ENCODE results near the gene HGFAC. TPM values are rescaled to one million over a fixed set of nuclear protein-coding genes. Genes with fewer than 3 reads are reported as not detected.

Gene HGFAC
- total RNA-seq, 1 donor from 2014 or later, result not detected

DNA sequence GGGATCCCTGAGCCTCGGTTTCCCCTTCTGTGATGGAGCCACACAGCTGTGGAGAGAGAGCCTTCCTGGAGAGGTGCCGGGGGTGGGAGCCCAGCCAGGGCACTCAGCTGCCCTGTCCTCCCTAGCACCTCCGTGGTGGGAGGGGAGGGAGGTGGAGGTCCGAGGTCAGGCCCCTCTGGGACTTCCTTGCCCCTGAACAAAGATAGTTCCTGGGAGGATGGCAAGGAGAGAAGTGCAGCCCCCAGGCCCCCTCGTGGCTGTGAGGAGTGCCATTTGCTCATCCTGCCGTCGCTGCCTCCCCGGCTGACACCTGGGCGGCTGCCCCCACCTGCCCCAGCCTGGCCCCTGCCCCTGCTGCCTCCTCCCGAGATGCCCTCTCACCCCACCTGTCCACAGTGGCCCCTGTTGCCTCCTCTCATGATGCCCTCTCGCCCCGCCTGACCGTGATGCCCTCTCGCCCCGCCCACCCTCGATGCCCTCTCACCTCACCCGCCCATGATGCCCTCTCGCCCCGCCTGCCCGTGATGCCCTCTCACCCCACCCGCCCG, 34.0 kb downstream of the HGFAC start:
- Histone ChIP-seq H2AFZ (replicated peaks) (no peak overlapping the region), H3K4me3 (no peak overlapping the region), H3K4me2 (no peak overlapping the region), H3F3A (ENCODE audit: low read depth) (peaks cover 7% of the 10 kb centered on the region), H3K27me3 (peaks cover 45% of the 10 kb centered on the region), H3K36me3 (no peaks in the 10 kb centered on the region), H3K9me3 (ENCODE audit: low read depth) (no peaks in the 10 kb centered on the region), H3K9ac (no peak overlapping the region), H4K20me1 (ENCODE audit: low read depth) (no peaks in the 10 kb centered on the region), H3K27ac (no peak overlapping the region), H3K4me1 (peaks cover 18% of the 10 kb centered on the region), H3K79me2 (ENCODE audit: low read depth) (no peaks in the 10 kb centered on the region)
- no peak for TF ChIP-seq EZH2 (IDR thresholded peaks at IDR 0.05)
- Mint-ChIP-seq H3K4me3 (no peak overlapping the region), H3K9me3 (no peaks in the 10 kb centered on the region), H3K27ac (no peak overlapping the region), H3K4me1 (peaks cover 17% of the 10 kb centered on the region), H3K27me3 (ENCODE audit: insufficient read depth, low read depth) (peaks cover 7% of the 10 kb centered on the region), H3K36me3 (no peaks in the 10 kb centered on the region)
- DNase-seq (ENCODE audit: low spot score), result peak; percentile 1

- no peaks in the 10 kb centered on the region for H3K9me3 ChIP-seq (ENCODE audit: low read depth)
- peak; percentile 2 for DNase-seq (ENCODE audit: low spot score)
- Mint-ChIP-seq H3K27me3 (ENCODE audit: insufficient read depth, low read depth) (peaks cover 9% of the 10 kb centered on the region), H3K9me3 (no peaks in the 10 kb centered on the region), H3K27ac (peak overlapping the region; percentile 95), H3K4me3 (no peak overlapping the region), H3K36me3 (no peaks in the 10 kb centered on the region), H3K4me1 (peaks cover 22% of the 10 kb centered on the region)
- peaks cover 10% of the 10 kb centered on the region for H3F3A ChIP-seq (ENCODE audit: low read depth)
- no peak overlapping the region for H3K4me3 ChIP-seq
- no peaks in the 10 kb centered on the region for H3K79me2 ChIP-seq (ENCODE audit: low read depth)
- H4K20me1 ChIP-seq (ENCODE audit: low read depth), result no peaks in the 10 kb centered on the region
- TF ChIP-seq EZH2phosphoT487 (IDR thresholded peaks at IDR 0.05), result no peak
- TF ChIP-seq EZH2 (IDR thresholded peaks at IDR 0.05), result no peak
- TF ChIP-seq, protein P1, sequence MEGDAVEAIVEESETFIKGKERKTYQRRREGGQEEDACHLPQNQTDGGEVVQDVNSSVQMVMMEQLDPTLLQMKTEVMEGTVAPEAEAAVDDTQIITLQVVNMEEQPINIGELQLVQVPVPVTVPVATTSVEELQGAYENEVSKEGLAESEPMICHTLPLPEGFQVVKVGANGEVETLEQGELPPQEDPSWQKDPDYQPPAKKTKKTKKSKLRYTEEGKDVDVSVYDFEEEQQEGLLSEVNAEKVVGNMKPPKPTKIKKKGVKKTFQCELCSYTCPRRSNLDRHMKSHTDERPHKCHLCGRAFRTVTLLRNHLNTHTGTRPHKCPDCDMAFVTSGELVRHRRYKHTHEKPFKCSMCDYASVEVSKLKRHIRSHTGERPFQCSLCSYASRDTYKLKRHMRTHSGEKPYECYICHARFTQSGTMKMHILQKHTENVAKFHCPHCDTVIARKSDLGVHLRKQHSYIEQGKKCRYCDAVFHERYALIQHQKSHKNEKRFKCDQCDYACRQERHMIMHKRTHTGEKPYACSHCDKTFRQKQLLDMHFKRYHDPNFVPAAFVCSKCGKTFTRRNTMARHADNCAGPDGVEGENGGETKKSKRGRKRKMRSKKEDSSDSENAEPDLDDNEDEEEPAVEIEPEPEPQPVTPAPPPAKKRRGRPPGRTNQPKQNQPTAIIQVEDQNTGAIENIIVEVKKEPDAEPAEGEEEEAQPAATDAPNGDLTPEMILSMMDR (IDR thresholded peaks at IDR 0.05), result no peak
- H3K4me1 ChIP-seq, result peaks cover 23% of the 10 kb centered on the region
- no peak overlapping the region for H3K27ac ChIP-seq
- H3K36me3 ChIP-seq, result no peaks in the 10 kb centered on the region
- no peak overlapping the region for H3K9ac ChIP-seq
- H3K4me2 ChIP-seq, result no peak overlapping the region
- peaks cover 40% of the 10 kb centered on the region for H3K27me3 ChIP-seq
- no peak overlapping the region for H2AFZ ChIP-seq (replicated peaks)
Observed at GRCh38 chr4:3476341-3476747, 34.6 kb downstream of the HGFAC start.

DNA sequence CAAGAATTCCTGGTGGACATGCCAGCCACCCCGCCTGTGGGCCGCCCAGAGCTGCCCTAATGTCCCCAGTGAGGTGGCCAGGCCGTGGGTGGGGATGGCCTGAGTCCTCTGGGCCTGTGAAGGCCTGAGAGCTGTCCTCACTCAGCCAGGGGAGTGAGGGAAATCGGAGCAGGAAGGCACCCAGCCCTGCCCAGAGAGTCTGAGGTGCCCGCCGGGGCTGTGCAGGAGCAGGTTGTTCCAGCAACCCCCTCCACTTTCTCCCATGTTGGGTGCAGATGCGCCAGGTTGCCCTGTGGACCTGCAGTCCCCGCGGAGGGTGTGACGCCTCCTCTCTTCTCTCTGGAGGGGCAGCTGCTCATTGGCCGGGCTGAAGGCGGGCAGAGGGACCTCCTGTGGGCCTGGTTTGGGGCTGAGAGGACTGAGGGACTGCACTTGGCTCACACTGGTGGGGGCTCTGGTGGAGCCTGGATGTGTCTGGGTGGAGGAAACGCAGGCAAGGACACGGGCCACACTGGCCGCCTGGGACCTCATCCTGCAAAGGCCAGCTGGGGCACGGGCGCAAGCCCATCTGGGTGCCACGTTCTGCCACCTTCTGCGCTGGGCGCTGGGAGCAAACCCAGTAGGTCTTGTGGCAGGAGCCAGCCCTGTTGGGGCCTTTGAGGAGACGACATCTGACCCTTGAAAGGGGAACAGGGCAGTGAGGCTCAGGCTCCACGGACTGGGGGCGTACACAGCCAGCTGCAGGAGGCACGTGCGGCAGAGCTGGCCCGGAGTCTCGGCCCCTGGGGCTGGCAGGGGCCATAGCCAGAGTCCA, 35.4 kb downstream of the HGFAC start:
- DNase-seq (ENCODE audit: low spot score), result peak; percentile 0
- H3K27me3 Mint-ChIP-seq (ENCODE audit: insufficient read depth, low read depth), result peaks cover 10% of the 10 kb centered on the region

More for the DNA sequence above, 35.4 kb downstream of the HGFAC start:
- Histone ChIP-seq H3K4me2 (peak overlapping the region; percentile 31), H3K4me3 (no peak overlapping the region), H4K20me1 (ENCODE audit: low read depth) (no peaks in the 10 kb centered on the region), H3K4me1 (peaks cover 28% of the 10 kb centered on the region), H3K27ac (no peak overlapping the region), H3F3A (ENCODE audit: low read depth) (peaks cover 10% of the 10 kb centered on the region), H3K9ac (no peak overlapping the region), H3K9me3 (ENCODE audit: low read depth) (no peaks in the 10 kb centered on the region), H3K27me3 (peaks cover 36% of the 10 kb centered on the region), H3K79me2 (ENCODE audit: low read depth) (no peaks in the 10 kb centered on the region), H2AFZ (replicated peaks) (no peak overlapping the region), H3K36me3 (no peaks in the 10 kb centered on the region)
- Mint-ChIP-seq H3K36me3 (no peaks in the 10 kb centered on the region), H3K9me3 (no peaks in the 10 kb centered on the region), H3K4me1 (peaks cover 23% of the 10 kb centered on the region), H3K27ac (peak overlapping the region; percentile 95), H3K4me3 (no peak overlapping the region)
- TF ChIP-seq EZH2phosphoT487 (IDR thresholded peaks at IDR 0.05), result no peak
- TF ChIP-seq, protein P1 (IDR thresholded peaks at IDR 0.05), result no peak
- TF ChIP-seq EZH2 (IDR thresholded peaks at IDR 0.05), result no peak
